NCI-H1436 (cell line): Measurements from ENCODE around the gene SERF1B.
"Not testable (repeated sequence)": the region's sequence is repeated elsewhere in the genome, so short reads cannot be mapped to it uniquely, and the experiment has no call there.

Experiments
- DNase-seq: peaks from one replicate; lab custom pipeline; 2025; lab: John Stamatoyannopoulos, UW

The SERF1B gene

GRCh38 chr5:70025106-70025844 lies at the start of gene SERF1B:
TSS of gene SERF1B (plus strand) at chr5:70025251. CDS start at chr5:70025452, 201 bp downstream.
- not testable (repeated sequence) for DNase-seq

DNA sequence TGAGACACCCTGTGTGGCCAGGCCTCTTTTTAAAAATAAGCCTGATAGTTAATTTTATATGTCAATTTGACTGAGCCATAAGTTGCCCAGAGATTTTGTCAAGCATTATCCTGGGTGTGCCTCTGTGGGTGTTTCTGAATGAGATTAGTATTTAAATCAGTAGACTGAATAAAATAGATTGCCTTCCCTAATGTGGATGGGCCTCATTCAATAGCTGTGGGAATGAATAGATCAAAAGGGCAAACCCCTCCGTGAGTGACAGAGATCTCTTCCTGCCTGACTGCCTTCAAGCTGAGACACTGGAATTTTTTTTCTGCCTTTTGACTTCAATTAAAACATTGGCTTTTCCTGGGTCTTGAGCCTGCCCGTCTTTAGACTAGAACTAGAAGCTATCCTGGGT lies 33.3 kb upstream of the SERF1B start:
- DNase-seq: not testable (repeated sequence)

GRCh38 chr5:69995535-69995934 lies 29.5 kb upstream of the SERF1B start:
- not testable (repeated sequence) for DNase-seq

DNA sequence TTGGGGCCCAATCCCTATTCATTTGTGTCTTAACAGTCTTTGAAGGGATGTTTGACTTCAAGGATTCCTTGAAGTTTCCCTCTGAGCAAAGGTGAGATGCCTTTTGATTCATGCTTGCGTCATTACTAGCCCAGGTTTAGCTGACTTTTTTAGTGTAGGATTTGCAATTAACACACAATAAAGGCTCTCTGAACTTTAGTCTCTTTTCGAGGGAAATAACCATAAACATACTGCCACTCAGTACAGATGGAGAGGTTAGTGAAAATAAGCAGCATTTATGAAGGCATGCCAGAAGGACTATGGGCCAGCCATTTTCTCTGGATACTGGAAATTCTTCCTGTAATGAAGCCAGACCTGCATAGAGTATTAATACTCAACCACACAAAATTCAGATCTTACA lies 4.4 kb upstream of the SERF1B start:
- DNase-seq: not testable (repeated sequence)

DNA sequence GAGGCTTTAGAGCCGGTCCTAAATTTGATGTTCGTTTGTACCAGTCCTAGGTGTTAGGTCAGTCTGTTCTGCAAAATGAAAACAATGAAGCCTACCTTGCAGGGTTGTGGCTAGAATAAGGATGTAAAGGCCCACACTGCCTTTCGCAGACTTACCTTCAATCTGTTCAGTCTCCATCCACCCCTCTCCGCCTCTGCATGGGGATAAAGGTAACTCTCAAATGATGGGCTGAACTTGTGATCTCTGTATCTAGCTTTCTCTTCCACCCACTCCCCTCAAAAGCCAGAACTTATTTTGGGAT lies 744 bp downstream of the SERF1B start:
- not testable (repeated sequence) for DNase-seq

DNA sequence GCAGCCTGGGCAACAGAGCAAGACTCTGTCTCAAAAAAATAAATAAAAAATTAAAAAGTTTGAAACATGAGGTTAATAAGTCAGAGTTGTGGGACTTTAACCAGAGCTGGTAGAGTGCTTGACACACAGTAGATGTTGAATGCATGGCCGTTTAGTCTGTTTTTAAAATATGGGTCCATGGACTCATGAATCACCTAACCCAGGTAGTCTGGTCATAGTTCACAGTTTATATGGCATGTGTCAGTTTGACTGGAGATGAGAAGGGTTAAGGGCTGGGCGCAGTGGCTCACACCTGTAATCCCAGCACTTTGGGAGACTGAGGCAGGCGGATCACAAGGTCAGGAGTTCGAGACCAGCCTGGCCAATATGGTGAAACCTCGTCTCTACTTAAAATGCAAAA lies 6.2 kb downstream of the SERF1B start:
- DNase-seq: not testable (repeated sequence)

- not testable (repeated sequence) for DNase-seq
Observed at GRCh38 chr5:70041411-70041810, 16.4 kb downstream of the SERF1B start.

DNA sequence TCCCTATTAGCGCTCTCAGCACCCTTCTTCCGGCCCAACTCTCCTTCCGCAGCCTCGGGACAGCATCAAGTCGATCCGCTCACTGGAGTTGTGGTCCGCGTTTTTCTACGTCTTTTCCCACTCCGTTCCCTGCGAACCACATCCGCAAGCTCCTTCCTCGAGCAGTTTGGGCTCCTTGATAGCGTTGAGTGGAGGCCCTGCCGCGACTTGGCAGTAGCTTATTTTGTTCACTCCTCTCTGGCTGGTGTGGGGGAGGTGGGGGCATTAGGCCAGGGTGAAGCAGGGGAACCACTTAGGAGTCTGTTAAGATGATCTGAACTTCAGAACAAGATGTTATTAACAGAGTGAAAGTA lies 24.7 kb downstream of the SERF1B start:
- not testable (repeated sequence) for DNase-seq

DNA sequence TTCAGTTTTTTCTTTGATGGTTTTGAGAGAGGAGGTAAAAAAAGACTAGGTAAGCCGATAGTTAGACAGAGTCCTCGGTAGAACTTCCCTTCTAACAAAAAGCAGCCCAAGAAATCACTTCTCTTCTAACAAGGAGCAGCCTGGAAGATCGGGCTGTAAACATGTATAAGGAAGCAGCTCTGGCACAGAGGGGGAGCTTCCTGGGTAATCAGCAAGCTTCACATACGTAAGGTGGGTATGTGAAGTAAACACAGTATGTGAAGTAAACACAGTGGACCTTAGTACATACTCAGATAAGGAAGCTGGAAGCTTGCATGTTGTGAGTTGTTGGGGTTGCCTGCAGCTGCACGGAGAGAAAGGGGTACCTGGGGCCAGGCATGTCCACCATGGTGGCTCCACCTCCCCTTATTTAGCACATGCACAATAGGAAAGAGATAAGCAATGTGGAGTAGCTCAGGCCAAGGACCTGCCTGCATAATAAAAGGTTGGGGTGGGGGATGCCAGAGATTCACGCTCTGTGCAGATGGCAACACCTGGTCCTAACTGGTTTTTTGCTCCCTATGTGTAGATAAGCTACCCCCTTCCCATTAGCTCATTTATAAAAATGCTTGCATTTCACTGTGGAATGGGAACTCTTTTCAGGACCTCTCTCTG lies 31.4 kb downstream of the SERF1B start:
- DNase-seq: not testable (repeated sequence)

- not testable (repeated sequence) for DNase-seq
Observed at GRCh38 chr5:70057140-70057539, 32.1 kb downstream of the SERF1B start.

GRCh38 chr5:70077632-70078031 lies 52.6 kb downstream of the SERF1B start:
- not testable (repeated sequence) for DNase-seq

- not testable (repeated sequence) for DNase-seq
Observed at GRCh38 chr5:70088907-70089464, 63.9 kb downstream of the SERF1B start.

DNA sequence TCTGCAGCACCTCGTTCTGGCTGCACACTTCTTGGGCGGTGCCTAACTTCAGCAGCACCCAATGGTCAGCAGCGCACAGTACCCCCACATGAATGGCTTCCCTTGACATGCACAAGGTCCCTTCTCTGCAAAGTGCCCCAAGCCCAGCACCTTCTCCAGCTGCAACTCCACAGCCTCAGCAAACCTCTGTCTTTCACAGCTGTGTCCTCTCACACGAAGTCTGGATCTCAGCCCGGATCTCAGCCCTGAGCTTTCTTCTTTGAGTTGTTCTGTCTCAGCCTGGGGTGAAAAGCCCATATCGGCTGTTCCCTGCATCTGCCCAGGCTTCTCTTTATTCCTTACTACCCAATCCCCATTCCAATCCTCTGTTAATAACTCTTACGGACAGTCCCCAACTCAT lies 66.7 kb downstream of the SERF1B start:
- DNase-seq: not testable (repeated sequence)
